Breast epithelium (tissue), 4 donors: ENCODE measurements around the gene PSAP. TPM values are rescaled to one million over a fixed set of nuclear protein-coding genes. Genes with fewer than 3 reads are reported as not detected.

Experiments used
- DNase-seq, 2 donors: peaks; one replicate each; pipeline ENCODE4 v3.0.0-alpha.2; 2019; ENCODE audit warnings: low spot score in 2 of 2
- H3K27ac ChIP-seq, 2 donors: fragments of 200-600 bp; sonication (generic) in 1 of 2; one replicate each; pipeline ENCODE4 v1.5.1; 2016 to 2019; ENCODE audit warnings: mild to moderate bottlenecking in 1 of 2
- H3K27me3 ChIP-seq, 2 donors: fragments of 200-600 bp; sonication (generic) in 1 of 2; one replicate each; pipeline versions ENCODE4 v1.5.1 to v1.6.0; 2017 to 2019; ENCODE audit warnings: control low read depth in 1 of 2, mild to moderate bottlenecking in 1 of 2
- H3K36me3 ChIP-seq: fragments of 200-600 bp; one replicate; pipeline ENCODE4 v1.5.1; 2019
- H3K4me1 ChIP-seq, 2 donors: fragments of 200-600 bp; sonication (generic); one replicate each; pipeline ENCODE4 v1.5.1; 2016 to 2019; ENCODE audit warnings: control low read depth in 1 of 2
- H3K4me3 ChIP-seq, 3 donors: fragments of 200-600 bp; sonication (generic); 1 replicate in 2 of 3; 2 replicates in 1 of 3; pipeline ENCODE4 v1.5.1; 2016 to 2019; ENCODE audit warnings: mild to moderate bottlenecking in 3 of 3, moderate library complexity in 2 of 3
- H3K9me3 ChIP-seq, 2 donors: fragments of 200-600 bp; sonication (generic) in 1 of 2; one replicate each; pipeline ENCODE4 v1.5.1; 2016 to 2019; ENCODE audit warnings: control low read depth in 1 of 2
- POLR2A ChIP-seq: fragments of 450-650 bp; IDR thresholded peaks from one replicate; pipeline ENCODE4 v1.6.1; 2016; ENCODE audit warnings: antibody characterized with exemption, mild to moderate bottlenecking, moderate library complexity
- POLR2AphosphoS5 ChIP-seq, 3 donors: sonication (generic); formaldehyde crosslinking; IDR thresholded peaks; one replicate each; pipeline ENCODE4 v1.6.1; 2017; ENCODE audit warnings: antibody characterized with exemption in 3 of 3
- intact Hi-C: fragments of 100-400 bp; cut with DNase I; formaldehyde crosslinking; loops from one replicate; pipeline ENCODE4 v1.15.1; 2023; ENCODE audit warnings: low total_unique reads
- total RNA-seq, 3 donors: library from RNA; depleted of rRNA; stranded (reverse); fragments of >200 nt; gene quantifications; one replicate each; pipeline ENCODE4 v1.1.0, GENCODE V29; 2016
- TF ChIP-seq, protein P1 (sequence below), 3 donors: fragments of 450-650 bp; IDR thresholded peaks; one replicate each; pipeline ENCODE4 v1.5.1; 2016 to 2017; ENCODE audit warnings: antibody characterized with exemption in 3 of 3, mild to moderate bottlenecking in 3 of 3, moderate library complexity in 3 of 3

Gene PSAP
- total RNA-seq, 3 donors from 2014 or later = 623 to 1,873 (median 945) TPM

DNA sequence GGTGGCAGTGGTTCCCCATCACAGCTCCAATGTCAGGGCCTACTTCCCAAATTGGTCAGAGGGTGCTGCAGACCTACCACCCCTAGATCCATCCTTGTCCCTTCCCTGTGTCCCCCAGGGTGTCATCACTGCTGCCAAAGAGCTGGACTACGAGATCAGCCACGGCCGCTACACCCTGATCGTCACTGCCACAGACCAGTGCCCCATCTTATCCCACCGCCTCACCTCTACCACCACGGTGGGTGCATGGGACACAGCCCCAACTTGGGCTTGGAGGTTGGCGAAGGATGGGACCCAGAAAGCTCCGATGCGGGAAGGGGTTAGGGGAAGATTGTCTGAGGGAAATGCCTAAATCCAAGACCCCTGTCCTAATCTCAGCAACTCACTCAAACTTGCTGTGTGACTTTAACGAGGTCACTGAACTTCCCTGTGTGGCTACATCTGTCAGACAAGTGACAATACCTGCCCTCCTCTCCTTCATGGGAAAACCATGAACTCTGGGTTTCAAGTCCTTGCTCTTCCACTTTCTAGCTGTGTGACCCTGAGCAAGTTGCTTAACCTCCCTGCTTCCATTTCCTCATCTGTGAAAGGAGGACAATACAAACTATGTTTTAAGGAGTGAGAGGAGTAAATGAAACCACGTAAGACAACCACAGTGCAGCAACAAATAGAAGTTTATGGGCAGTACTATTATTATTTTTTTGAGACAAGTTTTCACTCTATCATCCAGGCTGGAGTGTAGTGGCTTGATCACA, 72.8 kb downstream of the PSAP start:
- peaks cover 0 to 2% of the 10 kb centered on the region in 2 donors for H3K4me1 ChIP-seq
- no peaks in the 10 kb centered on the region for H3K9me3 ChIP-seq
- no peak overlapping the region for H3K4me3 ChIP-seq
- no peak overlapping the region for H3K27ac ChIP-seq
- H3K36me3 ChIP-seq = no peaks in the 10 kb centered on the region
- no peaks in the 10 kb centered on the region for H3K27me3 ChIP-seq
- DNase-seq = no peak
- intact Hi-C loops = no loop called here
- no peak for TF ChIP-seq POLR2A
- TF ChIP-seq, protein P1, sequence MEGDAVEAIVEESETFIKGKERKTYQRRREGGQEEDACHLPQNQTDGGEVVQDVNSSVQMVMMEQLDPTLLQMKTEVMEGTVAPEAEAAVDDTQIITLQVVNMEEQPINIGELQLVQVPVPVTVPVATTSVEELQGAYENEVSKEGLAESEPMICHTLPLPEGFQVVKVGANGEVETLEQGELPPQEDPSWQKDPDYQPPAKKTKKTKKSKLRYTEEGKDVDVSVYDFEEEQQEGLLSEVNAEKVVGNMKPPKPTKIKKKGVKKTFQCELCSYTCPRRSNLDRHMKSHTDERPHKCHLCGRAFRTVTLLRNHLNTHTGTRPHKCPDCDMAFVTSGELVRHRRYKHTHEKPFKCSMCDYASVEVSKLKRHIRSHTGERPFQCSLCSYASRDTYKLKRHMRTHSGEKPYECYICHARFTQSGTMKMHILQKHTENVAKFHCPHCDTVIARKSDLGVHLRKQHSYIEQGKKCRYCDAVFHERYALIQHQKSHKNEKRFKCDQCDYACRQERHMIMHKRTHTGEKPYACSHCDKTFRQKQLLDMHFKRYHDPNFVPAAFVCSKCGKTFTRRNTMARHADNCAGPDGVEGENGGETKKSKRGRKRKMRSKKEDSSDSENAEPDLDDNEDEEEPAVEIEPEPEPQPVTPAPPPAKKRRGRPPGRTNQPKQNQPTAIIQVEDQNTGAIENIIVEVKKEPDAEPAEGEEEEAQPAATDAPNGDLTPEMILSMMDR (IDR thresholded peaks at IDR 0.05) = no peak
- no peak for TF ChIP-seq POLR2AphosphoS5 (IDR thresholded peaks at IDR 0.05)

DNA sequence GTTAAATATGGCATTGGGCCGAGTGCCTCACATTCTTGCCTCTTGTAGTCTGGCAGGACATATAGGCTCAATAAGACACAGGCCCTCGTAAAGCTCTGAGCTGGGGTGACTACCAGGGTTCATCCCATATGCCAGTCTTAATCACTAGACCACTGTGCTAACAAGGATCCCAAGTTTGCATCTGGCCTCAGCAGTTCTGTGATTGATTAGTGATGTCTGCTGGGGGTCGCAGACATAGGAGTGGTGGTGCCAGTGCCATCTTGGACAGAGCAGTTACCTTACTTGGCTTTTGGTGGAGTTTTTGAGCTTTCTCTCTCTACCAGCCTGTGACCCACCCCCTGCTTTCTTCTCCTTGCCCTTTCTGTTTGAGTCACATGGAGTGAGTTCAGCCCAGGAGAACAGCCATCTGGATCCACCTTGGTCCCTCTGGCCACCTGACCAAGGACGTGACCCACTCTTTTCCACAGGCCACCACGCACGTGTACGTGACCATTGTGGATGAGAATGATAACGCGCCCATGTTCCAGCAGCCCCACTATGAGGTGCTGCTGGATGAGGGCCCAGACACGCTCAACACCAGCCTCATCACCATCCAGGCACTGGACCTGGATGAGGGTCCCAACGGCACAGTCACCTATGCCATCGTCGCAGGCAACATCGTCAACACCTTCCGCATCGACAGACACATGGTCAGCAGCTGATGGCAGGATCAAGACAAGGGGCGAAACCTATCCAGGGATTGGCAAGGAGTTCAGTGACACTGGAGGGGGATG, 73.7 kb downstream of the PSAP start:
- TF ChIP-seq POLR2A = no peak
- TF ChIP-seq, protein P1 (IDR thresholded peaks at IDR 0.05) = no peak
- no peak for TF ChIP-seq POLR2AphosphoS5 (IDR thresholded peaks at IDR 0.05)
- DNase-seq = no peak
- intact Hi-C loops = no loop called here

DNA sequence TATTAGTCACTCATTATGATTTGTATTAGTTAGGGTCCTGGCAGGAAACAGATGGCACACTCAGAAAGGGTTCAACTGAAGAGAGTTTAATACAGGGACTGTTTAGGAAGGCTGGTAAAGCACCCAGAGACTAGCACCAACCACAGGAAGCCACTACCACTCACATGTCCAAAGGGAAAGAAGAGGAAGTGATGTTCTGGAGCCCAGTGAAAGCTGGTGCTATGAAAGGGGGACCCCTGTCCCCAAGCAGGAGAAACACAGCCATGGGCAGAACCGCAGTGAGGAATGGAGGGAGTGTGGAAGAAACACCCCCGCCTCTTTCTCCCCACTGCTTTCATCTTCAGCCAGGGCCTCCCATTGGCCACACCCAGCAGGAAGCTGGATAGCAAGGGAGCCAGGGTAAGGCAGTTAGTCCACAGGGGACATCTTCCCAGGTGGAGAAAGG, 74.5 kb downstream of the PSAP start:
- Histone ChIP-seq H3K27ac (no peak overlapping the region), H3K9me3 (no peaks in the 10 kb centered on the region), H3K36me3 (no peaks in the 10 kb centered on the region), H3K4me3 (no peak overlapping the region), H3K4me1 (peaks cover 0 to 2% of the 10 kb centered on the region in 2 donors), H3K27me3 (no peaks in the 10 kb centered on the region)
- DNase-seq = no peak
- intact Hi-C loops = no loop called here
- TF ChIP-seq, protein P1 (IDR thresholded peaks at IDR 0.05) = no peak
- TF ChIP-seq POLR2A (no peak), POLR2AphosphoS5 (IDR thresholded peaks at IDR 0.05) (no peak)

More for the DNA sequence above, 73.7 kb downstream of the PSAP start:
- Histone ChIP-seq H3K4me1 (peaks cover 0 to 2% of the 10 kb centered on the region in 2 donors), H3K9me3 (no peaks in the 10 kb centered on the region), H3K27me3 (no peaks in the 10 kb centered on the region), H3K27ac (no peak overlapping the region), H3K36me3 (no peaks in the 10 kb centered on the region), H3K4me3 (no peak overlapping the region)

DNA sequence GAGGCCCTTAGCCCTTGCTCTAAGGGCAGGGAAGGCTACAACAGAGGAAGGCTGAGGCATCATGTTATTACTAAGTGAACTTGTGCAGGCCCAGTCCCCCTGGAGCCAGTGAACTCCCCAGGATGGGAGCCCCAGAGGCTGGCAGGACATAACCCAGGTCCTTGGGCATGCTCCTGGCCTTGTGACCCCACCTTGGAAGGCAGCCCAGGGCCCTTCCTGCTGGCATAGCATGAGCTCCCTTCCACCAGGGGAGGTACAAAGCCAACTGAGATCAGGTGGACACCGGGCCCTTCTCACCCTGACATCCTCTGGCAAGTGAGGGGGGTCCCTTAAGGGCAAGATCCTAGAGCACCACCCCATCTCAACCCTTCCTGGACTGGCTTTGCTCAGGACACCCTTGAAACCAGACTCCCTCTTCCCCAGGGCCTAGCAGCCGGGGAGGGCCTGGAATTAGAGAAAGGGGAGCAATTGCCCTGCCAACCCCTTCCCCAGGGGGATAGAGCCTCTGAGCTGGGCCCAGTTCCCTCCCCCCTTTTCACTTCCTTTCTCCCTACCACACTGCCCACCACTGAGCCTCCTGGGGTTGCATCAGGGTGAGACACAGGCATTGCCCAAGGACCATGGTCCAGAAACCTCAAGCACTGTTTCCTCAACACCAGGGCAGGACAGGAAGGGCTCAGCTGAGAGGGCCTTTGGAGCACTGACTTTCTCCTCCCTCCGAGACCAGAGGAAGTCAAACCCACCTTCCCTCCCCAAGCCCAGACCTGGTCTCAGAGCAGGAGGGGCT, 75.9 kb downstream of the PSAP start:
- Histone ChIP-seq H3K4me3 (no peak overlapping the region), H3K27ac (no peak overlapping the region), H3K36me3 (no peaks in the 10 kb centered on the region), H3K27me3 (no peaks in the 10 kb centered on the region), H3K9me3 (no peaks in the 10 kb centered on the region), H3K4me1 (peaks cover 0 to 2% of the 10 kb centered on the region in 2 donors)
- DNase-seq = no peak
- TF ChIP-seq POLR2A = no peak
- TF ChIP-seq POLR2AphosphoS5 (IDR thresholded peaks at IDR 0.05) = no peak
- TF ChIP-seq, protein P1 (IDR thresholded peaks at IDR 0.05) = no peak
- intact Hi-C loops = no loop called here
